ENCODE measurements around the gene IL2RA. TPM values are rescaled to one million over a fixed set of nuclear protein-coding genes. Genes with fewer than 3 reads are reported as not detected.

IL2RA gene
- total and polyA plus RNA-seq, 10 of the 15 experiments (the other 5 are each of a cell fraction or from before 2014, with no cell fraction given), result 2.2 to 6.0 (median 4.9) TPM

DNA sequence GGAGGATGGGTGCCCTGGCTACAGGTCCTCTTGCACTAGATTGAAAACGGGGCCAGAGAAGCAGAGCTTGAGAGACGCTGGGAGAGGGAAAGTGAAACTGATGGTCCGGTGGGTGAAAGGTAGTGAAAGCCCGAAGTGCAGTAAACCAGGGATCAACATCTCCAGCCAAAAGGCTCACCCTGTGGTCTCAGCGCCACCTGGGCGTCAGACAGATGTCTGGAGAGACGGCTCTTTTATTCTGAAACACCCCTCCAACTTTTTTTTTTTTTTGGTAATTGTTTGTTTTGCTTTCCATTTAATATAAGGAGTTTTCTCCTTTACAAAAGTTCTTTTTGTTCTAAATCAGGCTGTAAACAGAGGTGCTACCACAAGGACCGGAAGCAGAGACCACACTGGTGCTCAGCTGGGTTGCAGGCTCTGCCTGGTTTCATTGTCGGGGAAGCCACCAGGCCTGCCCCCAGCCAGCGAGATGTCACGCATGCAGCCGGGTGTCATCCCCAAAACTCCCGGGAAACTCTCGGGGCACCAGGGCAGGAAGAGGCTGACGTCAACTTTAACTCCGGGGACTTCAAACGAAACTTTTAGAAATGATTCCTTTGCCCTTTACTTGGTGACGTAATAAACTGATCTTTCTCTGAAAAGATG lies 11.2 kb downstream of the IL2RA start (continued):
- TF ChIP-seq, protein P1, sequence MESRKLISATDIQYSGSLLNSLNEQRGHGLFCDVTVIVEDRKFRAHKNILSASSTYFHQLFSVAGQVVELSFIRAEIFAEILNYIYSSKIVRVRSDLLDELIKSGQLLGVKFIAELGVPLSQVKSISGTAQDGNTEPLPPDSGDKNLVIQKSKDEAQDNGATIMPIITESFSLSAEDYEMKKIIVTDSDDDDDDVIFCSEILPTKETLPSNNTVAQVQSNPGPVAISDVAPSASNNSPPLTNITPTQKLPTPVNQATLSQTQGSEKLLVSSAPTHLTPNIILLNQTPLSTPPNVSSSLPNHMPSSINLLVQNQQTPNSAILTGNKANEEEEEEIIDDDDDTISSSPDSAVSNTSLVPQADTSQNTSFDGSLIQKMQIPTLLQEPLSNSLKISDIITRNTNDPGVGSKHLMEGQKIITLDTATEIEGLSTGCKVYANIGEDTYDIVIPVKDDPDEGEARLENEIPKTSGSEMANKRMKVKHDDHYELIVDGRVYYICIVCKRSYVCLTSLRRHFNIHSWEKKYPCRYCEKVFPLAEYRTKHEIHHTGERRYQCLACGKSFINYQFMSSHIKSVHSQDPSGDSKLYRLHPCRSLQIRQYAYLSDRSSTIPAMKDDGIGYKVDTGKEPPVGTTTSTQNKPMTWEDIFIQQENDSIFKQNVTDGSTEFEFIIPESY (IDR thresholded peaks at IDR 0.05), result no peak
- peak; percentile 94; the same call in 1 of the 2 replicates for TF ChIP-seq MTA3 (IDR thresholded peaks at IDR 0.05; ENCODE audit: borderline replicate concordance, low read length)
- TF ChIP-seq CBX3 (IDR thresholded peaks at IDR 0.05; ENCODE audit: borderline replicate concordance, low read depth), result no peak
- TF ChIP-seq EED (IDR thresholded peaks at IDR 0.05; ENCODE audit: low read depth), result peak; percentile 100
- TF ChIP-seq, protein P2, sequence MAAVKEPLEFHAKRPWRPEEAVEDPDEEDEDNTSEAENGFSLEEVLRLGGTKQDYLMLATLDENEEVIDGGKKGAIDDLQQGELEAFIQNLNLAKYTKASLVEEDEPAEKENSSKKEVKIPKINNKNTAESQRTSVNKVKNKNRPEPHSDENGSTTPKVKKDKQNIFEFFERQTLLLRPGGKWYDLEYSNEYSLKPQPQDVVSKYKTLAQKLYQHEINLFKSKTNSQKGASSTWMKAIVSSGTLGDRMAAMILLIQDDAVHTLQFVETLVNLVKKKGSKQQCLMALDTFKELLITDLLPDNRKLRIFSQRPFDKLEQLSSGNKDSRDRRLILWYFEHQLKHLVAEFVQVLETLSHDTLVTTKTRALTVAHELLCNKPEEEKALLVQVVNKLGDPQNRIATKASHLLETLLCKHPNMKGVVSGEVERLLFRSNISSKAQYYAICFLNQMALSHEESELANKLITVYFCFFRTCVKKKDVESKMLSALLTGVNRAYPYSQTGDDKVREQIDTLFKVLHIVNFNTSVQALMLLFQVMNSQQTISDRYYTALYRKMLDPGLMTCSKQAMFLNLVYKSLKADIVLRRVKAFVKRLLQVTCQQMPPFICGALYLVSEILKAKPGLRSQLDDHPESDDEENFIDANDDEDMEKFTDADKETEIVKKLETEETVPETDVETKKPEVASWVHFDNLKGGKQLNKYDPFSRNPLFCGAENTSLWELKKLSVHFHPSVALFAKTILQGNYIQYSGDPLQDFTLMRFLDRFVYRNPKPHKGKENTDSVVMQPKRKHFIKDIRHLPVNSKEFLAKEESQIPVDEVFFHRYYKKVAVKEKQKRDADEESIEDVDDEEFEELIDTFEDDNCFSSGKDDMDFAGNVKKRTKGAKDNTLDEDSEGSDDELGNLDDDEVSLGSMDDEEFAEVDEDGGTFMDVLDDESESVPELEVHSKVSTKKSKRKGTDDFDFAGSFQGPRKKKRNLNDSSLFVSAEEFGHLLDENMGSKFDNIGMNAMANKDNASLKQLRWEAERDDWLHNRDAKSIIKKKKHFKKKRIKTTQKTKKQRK (IDR thresholded peaks at IDR 0.05; ENCODE audit: low read depth, low read length), result no peak
- TF ChIP-seq, protein P3, sequence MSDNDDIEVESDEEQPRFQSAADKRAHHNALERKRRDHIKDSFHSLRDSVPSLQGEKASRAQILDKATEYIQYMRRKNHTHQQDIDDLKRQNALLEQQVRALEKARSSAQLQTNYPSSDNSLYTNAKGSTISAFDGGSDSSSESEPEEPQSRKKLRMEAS (IDR thresholded peaks at IDR 0.05; ENCODE audit: low read depth, low read length), result no peak; the same call in 1 of the 2 replicates
- TF ChIP-seq SUPT20H (IDR thresholded peaks at IDR 0.05; ENCODE audit: borderline replicate concordance, control insufficient read depth, low read depth, low read length), result no peak
- TF ChIP-seq TCF12 (IDR thresholded peaks at IDR 0.05; ENCODE audit: low read depth, low read length), result peak; percentile 91
- TF ChIP-seq ESRRA (IDR thresholded peaks at IDR 0.05; ENCODE audit: low read length), result 0 out of 2 replicates have a peak, but pooled peaks have one; percentile 16
- TF ChIP-seq ZNF384 (IDR thresholded peaks at IDR 0.05; ENCODE audit: borderline replicate concordance, low read depth, low read length), result peak; percentile 92
- peak; percentile 93 to 94; a peak in 3 of 4 replicates for TF ChIP-seq BHLHE40 (IDR thresholded peaks at IDR 0.05; ENCODE audit: borderline replicate concordance in 1 of 2, low read depth in 2 of 2, low read length in 1 of 2)
- TF ChIP-seq, protein P4, sequence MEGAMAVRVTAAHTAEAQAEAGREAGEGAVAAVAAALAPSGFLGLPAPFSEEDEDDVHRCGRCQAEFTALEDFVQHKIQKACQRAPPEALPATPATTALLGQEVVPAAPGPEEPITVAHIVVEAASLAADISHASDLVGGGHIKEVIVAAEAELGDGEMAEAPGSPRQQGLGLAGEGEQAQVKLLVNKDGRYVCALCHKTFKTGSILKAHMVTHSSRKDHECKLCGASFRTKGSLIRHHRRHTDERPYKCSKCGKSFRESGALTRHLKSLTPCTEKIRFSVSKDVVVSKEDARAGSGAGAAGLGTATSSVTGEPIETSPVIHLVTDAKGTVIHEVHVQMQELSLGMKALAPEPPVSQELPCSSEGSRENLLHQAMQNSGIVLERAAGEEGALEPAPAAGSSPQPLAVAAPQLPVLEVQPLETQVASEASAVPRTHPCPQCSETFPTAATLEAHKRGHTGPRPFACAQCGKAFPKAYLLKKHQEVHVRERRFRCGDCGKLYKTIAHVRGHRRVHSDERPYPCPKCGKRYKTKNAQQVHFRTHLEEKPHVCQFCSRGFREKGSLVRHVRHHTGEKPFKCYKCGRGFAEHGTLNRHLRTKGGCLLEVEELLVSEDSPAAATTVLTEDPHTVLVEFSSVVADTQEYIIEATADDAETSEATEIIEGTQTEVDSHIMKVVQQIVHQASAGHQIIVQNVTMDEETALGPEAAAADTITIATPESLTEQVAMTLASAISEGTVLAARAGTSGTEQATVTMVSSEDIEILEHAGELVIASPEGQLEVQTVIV (IDR thresholded peaks at IDR 0.05; ENCODE audit: borderline replicate concordance, partially characterized antibody), result peak; percentile 27
- peak; percentile 45; the same call in 1 of the 2 replicates for TF ChIP-seq BMI1 (IDR thresholded peaks at IDR 0.05; ENCODE audit: borderline replicate concordance)
- TF ChIP-seq CHD4 (IDR thresholded peaks at IDR 0.05), result no peak
- no peak for TF ChIP-seq MYC (IDR thresholded peaks at IDR 0.05; ENCODE audit: insufficient read depth, insufficient read length, insufficient replicate concordance, low read length, severe bottlenecking)
- peak; percentile 83 for TF ChIP-seq IRF4 (IDR thresholded peaks at IDR 0.05; ENCODE audit: low read depth, low read length)
- TF ChIP-seq, protein P5, sequence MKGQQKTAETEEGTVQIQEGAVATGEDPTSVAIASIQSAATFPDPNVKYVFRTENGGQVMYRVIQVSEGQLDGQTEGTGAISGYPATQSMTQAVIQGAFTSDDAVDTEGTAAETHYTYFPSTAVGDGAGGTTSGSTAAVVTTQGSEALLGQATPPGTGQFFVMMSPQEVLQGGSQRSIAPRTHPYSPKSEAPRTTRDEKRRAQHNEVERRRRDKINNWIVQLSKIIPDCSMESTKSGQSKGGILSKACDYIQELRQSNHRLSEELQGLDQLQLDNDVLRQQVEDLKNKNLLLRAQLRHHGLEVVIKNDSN (IDR thresholded peaks at IDR 0.05; ENCODE audit: borderline replicate concordance, extremely low read length, insufficient read depth, low read depth, low read length), result no peak
